Loucy (cell line): ENCODE data around the gene TMEFF1.

ENCODE experiments used
- H2AFZ ChIP-seq: fragments of 200-600 bp; sonication (generic); 2 replicates; pipeline ENCODE4 v1.6.0; 2016; ENCODE audit warnings: antibody characterized with exemption, mild to moderate bottlenecking, low read length, moderate library complexity
- H3F3A ChIP-seq: fragments of 200-600 bp; 2 replicates; pipeline ENCODE4 v1.6.0; 2016; ENCODE audit warnings: antibody characterized with exemption, low read depth, mild to moderate bottlenecking
- H3K27me3 ChIP-seq: fragments of 200-600 bp; sonication (generic); 2 replicates; pipeline ENCODE4 v1.6.1; 2014; ENCODE audit warnings: low read length, mild to moderate bottlenecking; ENCODE audit not compliant: insufficient read depth, poor library complexity, severe bottlenecking
- H3K36me3 ChIP-seq: fragments of 200-600 bp; sonication (generic); 2 replicates; pipeline ENCODE4 v1.6.1; 2016; ENCODE audit warnings: low read length; ENCODE audit not compliant: insufficient read depth
- H3K4me1 ChIP-seq: fragments of 200-600 bp; sonication (generic); 2 replicates; pipeline ENCODE4 v1.5.1; 2014; ENCODE audit warnings: low read length, mild to moderate bottlenecking; ENCODE audit not compliant: insufficient read depth, poor library complexity, severe bottlenecking
- H3K4me2 ChIP-seq: fragments of 200-600 bp; sonication (generic); 2 replicates; pipeline ENCODE4 v1.6.0; 2014; ENCODE audit warnings: antibody characterized with exemption, low read length, low read depth, mild to moderate bottlenecking; ENCODE audit not compliant: poor library complexity, severe bottlenecking
- H3K4me3 ChIP-seq: fragments of 200-600 bp; sonication (generic); 2 replicates; pipeline ENCODE4 v1.5.1; 2014; ENCODE audit warnings: low read length, mild to moderate bottlenecking, mixed read lengths; ENCODE audit not compliant: poor library complexity, severe bottlenecking
- H3K79me2 ChIP-seq: fragments of 200-600 bp; sonication (generic); 2 replicates; pipeline ENCODE4 v1.6.1; 2014; ENCODE audit warnings: low read length; ENCODE audit not compliant: insufficient read depth
- H3K9ac ChIP-seq: fragments of 200-600 bp; sonication (generic); 2 replicates; pipeline ENCODE4 v1.6.0; 2014; ENCODE audit warnings: mild to moderate bottlenecking, low read depth, low read length, moderate library complexity; ENCODE audit not compliant: poor library complexity, severe bottlenecking
- H3K9me2 ChIP-seq: fragments of 200-600 bp; sonication (generic); replicated peaks from 2 replicates; pipeline ENCODE4 v1.6.1; 2016; ENCODE audit warnings: low read depth, low read length, mixed read lengths
- H3K9me3 ChIP-seq: fragments of 200-600 bp; sonication (generic); 2 replicates; pipeline ENCODE4 v1.6.1; 2014; ENCODE audit warnings: mild to moderate bottlenecking, antibody characterized with exemption, low read length, low read depth; ENCODE audit not compliant: insufficient read depth
- H4K20me1 ChIP-seq: fragments of 200-600 bp; sonication (generic); 2 replicates; pipeline ENCODE4 v1.6.0; 2014; ENCODE audit warnings: antibody characterized with exemption, low read length, mild to moderate bottlenecking; ENCODE audit not compliant: insufficient read depth, poor library complexity, severe bottlenecking
- CTCF ChIP-seq: fragments of 200-600 bp; sonication (generic); conservative IDR thresholded peaks from 2 replicates; pipeline ENCODE4 v1.5.1; 2014; ENCODE audit warnings: mild to moderate bottlenecking, antibody characterized with exemption, low read length
- EZH2phosphoT487 ChIP-seq: fragments of 200-600 bp; IDR thresholded peaks from 2 replicates; pipeline ENCODE4 v1.6.1; 2018; ENCODE audit warnings: antibody characterized with exemption, mild to moderate bottlenecking, moderate library complexity, borderline replicate concordance

TMEFF1 gene

GRCh38 chr9:100426530-100427365, 46.2 kb upstream of the TMEFF1 start, which contains the start of gene MSANTD3:
Gene MSANTD3, plus strand, starts transcription at chr9:100427143. Its CDS starts 14,796 bp downstream, at chr9:100441939.
- H3K79me2 ChIP-seq, result peaks cover 41% of the 10 kb centered on the region
- peak within 1 kb of the TSS; percentile 88 for H3K4me2 ChIP-seq
- peak within 1 kb of the TSS; percentile 99 for H2AFZ ChIP-seq
- no peaks in the 10 kb centered on the region for H3F3A ChIP-seq
- peak within 1 kb of the TSS; percentile 94 for H3K4me3 ChIP-seq
- H3K36me3 ChIP-seq, result no peaks in the 10 kb centered on the region
- peaks cover 41% of the 10 kb centered on the region for H3K4me1 ChIP-seq
- no peaks in the 10 kb centered on the region for H3K9me3 ChIP-seq
- H3K27me3 ChIP-seq, result no peaks in the 10 kb centered on the region
- H3K9ac ChIP-seq, result peak within 1 kb of the TSS; percentile 88
- TF ChIP-seq EZH2phosphoT487 (no peak), CTCF (no peak)
- H3K9me2 ChIP-seq, result no peaks in the 10 kb centered on the region
- peaks cover 13% of the 10 kb centered on the region for H4K20me1 ChIP-seq

GRCh38 chr9:100427366-100428263, 45.3 kb upstream of the TMEFF1 start:
- H2AFZ ChIP-seq, result peak overlapping the region; percentile 94
- H3K4me3 ChIP-seq, result peak overlapping the region; percentile 94
- no peaks in the 10 kb centered on the region for H3K9me2 ChIP-seq
- peaks cover 49% of the 10 kb centered on the region for H3K79me2 ChIP-seq
- H3K9me3 ChIP-seq, result no peaks in the 10 kb centered on the region
- H3K27me3 ChIP-seq, result no peaks in the 10 kb centered on the region
- TF ChIP-seq CTCF, result no peak
- TF ChIP-seq EZH2phosphoT487, result no peak
- peak overlapping the region; percentile 88 for H3K4me2 ChIP-seq
- H3K9ac ChIP-seq, result peak overlapping the region; percentile 88
- peaks cover 13% of the 10 kb centered on the region for H4K20me1 ChIP-seq
- peaks cover 49% of the 10 kb centered on the region for H3K4me1 ChIP-seq
- H3K36me3 ChIP-seq, result no peaks in the 10 kb centered on the region
- no peaks in the 10 kb centered on the region for H3F3A ChIP-seq

- Histone ChIP-seq H3K9ac (peak overlapping the region; percentile 88), H3K4me2 (peak overlapping the region; percentile 88), H3K4me1 (peaks cover 49% of the 10 kb centered on the region), H3K4me3 (peak overlapping the region; percentile 94), H3K36me3 (no peaks in the 10 kb centered on the region), H3F3A (no peaks in the 10 kb centered on the region), H3K9me2 (no peaks in the 10 kb centered on the region), H2AFZ (no peak overlapping the region), H3K9me3 (no peaks in the 10 kb centered on the region), H3K79me2 (peaks cover 60% of the 10 kb centered on the region), H3K27me3 (no peaks in the 10 kb centered on the region), H4K20me1 (peaks cover 18% of the 10 kb centered on the region)
- TF ChIP-seq EZH2phosphoT487 (no peak), CTCF (no peak)
These were observed 43.9 kb upstream of the TMEFF1 start for GRCh38 chr9:100428871-100429654.
